ENCODE measurements around the gene DMRTA2. TPM values are rescaled to one million over a fixed set of nuclear protein-coding genes. Genes with fewer than 3 reads are reported as not detected.

DMRTA2 gene
- total and polyA plus RNA-seq, 4 donors = 0.05 to 0.61 TPM; not detected in 2

- Histone ChIP-seq H3K4me1 (ENCODE audit: control insufficient read depth, insufficient read depth, low read length) (no peaks in the 10 kb centered on the region), H3K27me3 (ENCODE audit: control insufficient read depth, insufficient read depth, low read length) (no peaks in the 10 kb centered on the region), H3K4me3 (ENCODE audit: low read depth, low read length) (no peak overlapping the region), H3K27ac (ENCODE audit: low read depth, low read length) (no peak overlapping the region), H3K36me3 (ENCODE audit: control insufficient read depth, insufficient read depth, low read length) (peaks cover 3% of the 10 kb centered on the region), H3K9me3 (ENCODE audit: control insufficient read depth, insufficient read depth, low read length) (no peaks in the 10 kb centered on the region)
- no peak for DNase-seq (ENCODE audit: low read depth in 4 of 6, low spot score in 6 of 6)
- WGBS (ENCODE audit: insufficient coverage) = 100% methylated on average over 4 of the region's 6 CpGs
Measured at GRCh38 chr1:50441183-50441582, 17.9 kb upstream of the DMRTA2 start.

- DNase-seq (ENCODE audit: low read depth in 4 of 6, low spot score in 6 of 6) = no peak
- Histone ChIP-seq H3K27me3 (ENCODE audit: control insufficient read depth, insufficient read depth, low read length) (no peaks in the 10 kb centered on the region), H3K27ac (ENCODE audit: low read depth, low read length) (no peak overlapping the region), H3K9me3 (ENCODE audit: control insufficient read depth, insufficient read depth, low read length) (no peaks in the 10 kb centered on the region), H3K4me3 (ENCODE audit: low read depth, low read length) (no peak overlapping the region), H3K4me1 (ENCODE audit: control insufficient read depth, insufficient read depth, low read length) (no peaks in the 10 kb centered on the region), H3K36me3 (ENCODE audit: control insufficient read depth, insufficient read depth, low read length) (peaks cover 3% of the 10 kb centered on the region)
Measured at GRCh38 chr1:50438945-50439344, 15.7 kb upstream of the DMRTA2 start.

DNA sequence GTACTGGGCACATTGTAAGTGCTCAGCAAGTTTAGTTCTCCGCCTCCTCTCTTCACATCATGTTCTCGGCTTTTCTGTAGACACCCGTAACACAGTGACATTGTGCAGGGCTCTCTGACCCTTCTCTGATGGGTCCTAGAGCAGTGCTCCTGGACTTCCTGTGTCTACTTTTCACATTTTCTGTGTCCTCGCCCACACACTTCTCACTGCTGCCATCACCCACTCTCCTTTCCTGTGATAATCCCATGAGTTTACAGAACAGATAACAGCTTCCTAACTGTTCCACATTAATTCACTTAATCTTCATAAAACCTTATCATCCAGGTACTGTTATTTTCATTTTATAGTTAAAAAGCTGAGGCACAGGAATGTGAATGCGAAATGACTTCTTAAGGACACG is 13.2 kb upstream of the DMRTA2 start:
- Histone ChIP-seq H3K36me3 (ENCODE audit: control insufficient read depth, insufficient read depth, low read length) (peaks cover 3% of the 10 kb centered on the region), H3K9me3 (ENCODE audit: control insufficient read depth, insufficient read depth, low read length) (no peaks in the 10 kb centered on the region), H3K27ac (ENCODE audit: low read depth, low read length) (no peak overlapping the region), H3K4me3 (ENCODE audit: low read depth, low read length) (no peak overlapping the region), H3K4me1 (ENCODE audit: control insufficient read depth, insufficient read depth, low read length) (no peaks in the 10 kb centered on the region), H3K27me3 (ENCODE audit: control insufficient read depth, insufficient read depth, low read length) (peaks cover 16% of the 10 kb centered on the region)
- 94% methylated on average over 4 of the region's 6 CpGs for WGBS (ENCODE audit: insufficient coverage)
- DNase-seq (ENCODE audit: low read depth in 4 of 6, low spot score in 6 of 6) = no peak

DNA sequence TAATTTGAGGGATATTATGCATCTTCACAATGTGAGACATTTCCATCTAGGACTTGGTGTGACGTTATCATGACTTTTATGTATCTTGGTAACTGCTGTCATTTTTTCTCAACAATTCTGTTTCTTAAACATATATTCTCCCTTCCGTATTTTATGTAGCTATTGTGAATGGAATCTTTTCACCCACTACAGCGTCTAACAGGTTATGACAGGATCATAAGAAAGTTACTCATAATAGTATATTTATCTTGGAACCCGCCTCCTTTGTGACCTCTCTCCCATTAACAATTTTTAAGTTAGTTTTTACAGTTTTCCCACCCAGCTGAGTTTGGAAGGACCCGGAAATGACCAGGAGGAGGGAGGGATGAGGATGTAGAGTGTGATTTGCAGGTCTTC is 6.8 kb upstream of the DMRTA2 start:
- peaks cover 81% of the 10 kb centered on the region for H3K27me3 ChIP-seq (ENCODE audit: control insufficient read depth, insufficient read depth, low read length)
- no peak overlapping the region for H3K4me3 ChIP-seq (ENCODE audit: low read depth, low read length)
- H3K9me3 ChIP-seq (ENCODE audit: control insufficient read depth, insufficient read depth, low read length) = no peaks in the 10 kb centered on the region
- no peaks in the 10 kb centered on the region for H3K36me3 ChIP-seq (ENCODE audit: control insufficient read depth, insufficient read depth, low read length)
- DNase-seq (ENCODE audit: low read depth in 4 of 6, low spot score in 6 of 6) = no peak
- peaks cover 31% of the 10 kb centered on the region for H3K4me1 ChIP-seq (ENCODE audit: control insufficient read depth, insufficient read depth, low read length)
- 0% methylated on average over 1 of the region's 5 CpGs for WGBS (ENCODE audit: insufficient coverage)
- H3K27ac ChIP-seq (ENCODE audit: low read depth, low read length) = no peak overlapping the region

GRCh38 chr1:50427818-50428779 is 4.9 kb upstream of the DMRTA2 start:
- Histone ChIP-seq H3K27ac (ENCODE audit: low read depth, low read length) (no peak overlapping the region), H3K4me3 (ENCODE audit: low read depth, low read length) (no peak overlapping the region), H3K36me3 (ENCODE audit: control insufficient read depth, insufficient read depth, low read length) (no peaks in the 10 kb centered on the region), H3K9me3 (ENCODE audit: control insufficient read depth, insufficient read depth, low read length) (no peaks in the 10 kb centered on the region), H3K4me1 (ENCODE audit: control insufficient read depth, insufficient read depth, low read length) (peaks cover 50% of the 10 kb centered on the region), H3K27me3 (ENCODE audit: control insufficient read depth, insufficient read depth, low read length) (peaks cover 100% of the 10 kb centered on the region)
- under 1% methylated on average over 27 of the region's 35 CpGs for WGBS (ENCODE audit: insufficient coverage)
- peak in 1 of 6 donors; percentile 46 for DNase-seq (ENCODE audit: low read depth in 4 of 6, low spot score in 6 of 6)

GRCh38 chr1:50427086-50427817 is 4.0 kb upstream of the DMRTA2 start:
- H3K36me3 ChIP-seq (ENCODE audit: control insufficient read depth, insufficient read depth, low read length) = no peaks in the 10 kb centered on the region
- peak in 1 of 6 donors; percentile 65 for DNase-seq (ENCODE audit: low read depth in 4 of 6, low spot score in 6 of 6)
- no peak overlapping the region for H3K27ac ChIP-seq (ENCODE audit: low read depth, low read length)
- peaks cover 100% of the 10 kb centered on the region for H3K27me3 ChIP-seq (ENCODE audit: control insufficient read depth, insufficient read depth, low read length)
- no peak overlapping the region for H3K4me3 ChIP-seq (ENCODE audit: low read depth, low read length)
- H3K4me1 ChIP-seq (ENCODE audit: control insufficient read depth, insufficient read depth, low read length) = peaks cover 58% of the 10 kb centered on the region
- no peaks in the 10 kb centered on the region for H3K9me3 ChIP-seq (ENCODE audit: control insufficient read depth, insufficient read depth, low read length)
- 1% methylated on average over 29 of the region's 44 CpGs for whole genome bisulfite sequencing (ENCODE audit: insufficient coverage)

GRCh38 chr1:50426702-50427085 is 3.5 kb upstream of the DMRTA2 start:
- Histone ChIP-seq H3K4me3 (ENCODE audit: low read depth, low read length) (no peak overlapping the region), H3K27me3 (ENCODE audit: control insufficient read depth, insufficient read depth, low read length) (peaks cover 100% of the 10 kb centered on the region), H3K36me3 (ENCODE audit: control insufficient read depth, insufficient read depth, low read length) (no peaks in the 10 kb centered on the region), H3K27ac (ENCODE audit: low read depth, low read length) (no peak overlapping the region), H3K4me1 (ENCODE audit: control insufficient read depth, insufficient read depth, low read length) (peaks cover 59% of the 10 kb centered on the region), H3K9me3 (ENCODE audit: control insufficient read depth, insufficient read depth, low read length) (no peaks in the 10 kb centered on the region)
- 0% methylated on average over 16 of the region's 28 CpGs for WGBS (ENCODE audit: insufficient coverage)
- DNase-seq (ENCODE audit: low read depth in 4 of 6, low spot score in 6 of 6) = no peak

DNA sequence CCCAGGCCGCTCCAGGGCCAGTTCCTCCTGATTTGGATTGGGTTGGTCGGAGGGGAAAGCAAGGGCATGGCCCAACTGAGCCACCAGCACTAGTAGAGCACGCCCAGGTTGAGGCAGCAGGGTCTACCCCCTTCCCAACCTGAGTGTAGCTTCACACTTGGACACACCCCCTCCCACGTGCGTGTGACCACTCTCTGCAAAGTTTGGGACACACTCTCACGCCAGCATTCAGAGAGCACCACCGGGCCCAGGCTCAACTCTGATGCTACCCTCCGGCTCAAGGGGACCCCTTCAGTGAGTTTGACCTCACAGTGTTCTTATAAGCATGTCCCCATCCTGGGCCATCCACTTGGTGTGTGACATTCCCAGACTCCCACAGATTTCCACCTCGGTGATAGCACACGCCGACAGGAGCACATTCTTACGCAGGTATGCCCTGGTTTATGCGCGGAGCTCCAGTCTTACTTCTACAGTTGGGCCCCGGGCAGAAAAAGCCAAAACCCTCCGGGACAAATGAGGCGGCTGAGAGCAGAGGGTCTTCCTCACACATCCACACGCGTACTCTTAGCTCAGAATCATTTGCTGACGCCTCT is 3.0 kb upstream of the DMRTA2 start:
- no peak overlapping the region for H3K27ac ChIP-seq (ENCODE audit: low read depth, low read length)
- H3K4me1 ChIP-seq (ENCODE audit: control insufficient read depth, insufficient read depth, low read length) = peaks cover 59% of the 10 kb centered on the region
- H3K9me3 ChIP-seq (ENCODE audit: control insufficient read depth, insufficient read depth, low read length) = no peaks in the 10 kb centered on the region
- WGBS (ENCODE audit: insufficient coverage) = 2% methylated on average over 20 of the region's 20 CpGs
- DNase-seq (ENCODE audit: low read depth in 4 of 6, low spot score in 6 of 6) = peak in 1 of 6 donors; percentile 22
- H3K36me3 ChIP-seq (ENCODE audit: control insufficient read depth, insufficient read depth, low read length) = no peaks in the 10 kb centered on the region
- H3K4me3 ChIP-seq (ENCODE audit: low read depth, low read length) = no peak overlapping the region
- peaks cover 100% of the 10 kb centered on the region for H3K27me3 ChIP-seq (ENCODE audit: control insufficient read depth, insufficient read depth, low read length)

GRCh38 chr1:50425376-50426107 is 2.3 kb upstream of the DMRTA2 start:
- H3K27me3 ChIP-seq (ENCODE audit: control insufficient read depth, insufficient read depth, low read length) = peaks cover 100% of the 10 kb centered on the region
- H3K4me1 ChIP-seq (ENCODE audit: control insufficient read depth, insufficient read depth, low read length) = peaks cover 58% of the 10 kb centered on the region
- no peaks in the 10 kb centered on the region for H3K9me3 ChIP-seq (ENCODE audit: control insufficient read depth, insufficient read depth, low read length)
- 2% methylated on average over 21 of the region's 34 CpGs for WGBS (ENCODE audit: insufficient coverage)
- peak in 1 of 6 donors; percentile 57 for DNase-seq (ENCODE audit: low read depth in 4 of 6, low spot score in 6 of 6)
- H3K27ac ChIP-seq (ENCODE audit: low read depth, low read length) = no peak overlapping the region
- no peak overlapping the region for H3K4me3 ChIP-seq (ENCODE audit: low read depth, low read length)
- H3K36me3 ChIP-seq (ENCODE audit: control insufficient read depth, insufficient read depth, low read length) = no peaks in the 10 kb centered on the region
